ENCODE measurements around the gene GMPS. TPM values are rescaled to one million over a fixed set of nuclear protein-coding genes. Genes with fewer than 3 reads are reported as not detected.

GMPS gene
- total and polyA plus RNA-seq, 9 of the 15 experiments (the other 6 are each of a cell fraction or from before 2014, with no cell fraction given): 73.7 to 282 (median 156) TPM

- no peak for TF ChIP-seq CHD4 (IDR thresholded peaks at IDR 0.05; ENCODE audit: insufficient read depth, insufficient replicate concordance, low read depth, low read length, poor library complexity, severe bottlenecking)
- TF ChIP-seq RREB1 (CRISPR knock-in tag; IDR thresholded peaks at IDR 0.05): no peak
- TF ChIP-seq CBX1 (IDR thresholded peaks at IDR 0.05; ENCODE audit: low read depth): 0 out of 2 replicates have a peak, but pooled peaks have one; percentile 27
- peak; percentile 54; the same call in 1 of the 2 replicates for TF ChIP-seq PHF8 (IDR thresholded peaks at IDR 0.05; ENCODE audit: borderline replicate concordance, low read length)
- TF ChIP-seq FOXP1 (CRISPR knock-in tag; IDR thresholded peaks at IDR 0.05): peak; percentile 6; the same call in 1 of the 2 replicates
- no peak for TF ChIP-seq ZZZ3 (IDR thresholded peaks at IDR 0.05)
- TF ChIP-seq, protein P1, sequence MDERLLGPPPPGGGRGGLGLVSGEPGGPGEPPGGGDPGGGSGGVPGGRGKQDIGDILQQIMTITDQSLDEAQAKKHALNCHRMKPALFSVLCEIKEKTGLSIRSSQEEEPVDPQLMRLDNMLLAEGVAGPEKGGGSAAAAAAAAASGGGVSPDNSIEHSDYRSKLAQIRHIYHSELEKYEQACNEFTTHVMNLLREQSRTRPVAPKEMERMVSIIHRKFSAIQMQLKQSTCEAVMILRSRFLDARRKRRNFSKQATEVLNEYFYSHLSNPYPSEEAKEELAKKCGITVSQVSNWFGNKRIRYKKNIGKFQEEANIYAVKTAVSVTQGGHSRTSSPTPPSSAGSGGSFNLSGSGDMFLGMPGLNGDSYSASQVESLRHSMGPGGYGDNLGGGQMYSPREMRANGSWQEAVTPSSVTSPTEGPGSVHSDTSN (CRISPR knock-in tag; IDR thresholded peaks at IDR 0.05; ENCODE audit: low read depth): no peak
- TF ChIP-seq, protein P1 (tag; conservative IDR thresholded peaks at IDR 0.05; ENCODE audit: low read depth): no peak
- no peak for TF ChIP-seq SFPQ (IDR thresholded peaks at IDR 0.05; ENCODE audit: low read depth, low read length)
- no peak for TF ChIP-seq ZNF280B (CRISPR knock-in tag; IDR thresholded peaks at IDR 0.05)
- TF ChIP-seq ZNF551 (CRISPR knock-in tag; IDR thresholded peaks at IDR 0.05): no peak
- no peak for TF ChIP-seq BRD9 (IDR thresholded peaks at IDR 0.05; ENCODE audit: low read depth, partially characterized antibody)
- no peak for TF ChIP-seq ZBTB8A (IDR thresholded peaks at IDR 0.05; ENCODE audit: partially characterized antibody)
- TF ChIP-seq GTF2A2 (tag; IDR thresholded peaks at IDR 0.05): no peak
Measured at GRCh38 chr3:155870945-155871745, 695 bp downstream of the GMPS start (continued).

Data from K562 (cell line).